ENCODE results near the gene BTNL8.

DNA sequence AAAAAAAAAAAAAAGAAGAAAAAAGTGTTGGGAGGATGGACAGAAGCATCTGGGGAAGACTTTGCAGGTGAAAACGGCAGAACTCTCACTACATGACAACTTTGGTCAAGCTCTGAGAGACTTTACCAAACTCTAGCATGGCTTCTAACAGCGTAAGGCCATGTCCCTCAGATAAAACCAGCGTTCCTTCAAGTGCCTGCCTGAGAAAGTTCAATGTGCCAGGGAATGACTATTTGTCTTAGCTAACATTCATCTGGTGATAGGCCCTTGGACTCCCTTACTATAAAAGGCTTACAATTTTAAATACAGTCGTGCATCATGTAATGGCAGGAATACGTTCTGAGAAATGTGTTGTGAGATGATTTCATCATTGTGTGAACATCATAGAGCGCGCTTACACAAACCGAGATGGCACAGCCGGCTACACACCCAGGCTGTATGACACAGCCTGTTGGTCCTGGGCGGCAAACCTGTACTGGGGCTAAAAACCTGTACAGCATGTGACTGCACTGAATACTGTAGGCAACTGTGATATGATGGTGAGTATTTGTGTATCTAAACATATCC lies 23.0 kb upstream of the BTNL8 start:
- TF ChIP-seq, protein P1, sequence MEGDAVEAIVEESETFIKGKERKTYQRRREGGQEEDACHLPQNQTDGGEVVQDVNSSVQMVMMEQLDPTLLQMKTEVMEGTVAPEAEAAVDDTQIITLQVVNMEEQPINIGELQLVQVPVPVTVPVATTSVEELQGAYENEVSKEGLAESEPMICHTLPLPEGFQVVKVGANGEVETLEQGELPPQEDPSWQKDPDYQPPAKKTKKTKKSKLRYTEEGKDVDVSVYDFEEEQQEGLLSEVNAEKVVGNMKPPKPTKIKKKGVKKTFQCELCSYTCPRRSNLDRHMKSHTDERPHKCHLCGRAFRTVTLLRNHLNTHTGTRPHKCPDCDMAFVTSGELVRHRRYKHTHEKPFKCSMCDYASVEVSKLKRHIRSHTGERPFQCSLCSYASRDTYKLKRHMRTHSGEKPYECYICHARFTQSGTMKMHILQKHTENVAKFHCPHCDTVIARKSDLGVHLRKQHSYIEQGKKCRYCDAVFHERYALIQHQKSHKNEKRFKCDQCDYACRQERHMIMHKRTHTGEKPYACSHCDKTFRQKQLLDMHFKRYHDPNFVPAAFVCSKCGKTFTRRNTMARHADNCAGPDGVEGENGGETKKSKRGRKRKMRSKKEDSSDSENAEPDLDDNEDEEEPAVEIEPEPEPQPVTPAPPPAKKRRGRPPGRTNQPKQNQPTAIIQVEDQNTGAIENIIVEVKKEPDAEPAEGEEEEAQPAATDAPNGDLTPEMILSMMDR (IDR thresholded peaks at IDR 0.05), result no peak
- TF ChIP-seq POLR2AphosphoS5 (IDR thresholded peaks at IDR 0.05) (no peak), POLR2A (IDR thresholded peaks at IDR 0.05) (no peak), EP300 (IDR thresholded peaks at IDR 0.05; ENCODE audit: low read depth) (peak; percentile 42)

Measured in transverse colon (tissue), 4 donors.